CD4-positive, alpha-beta T cell (primary cell): ENCODE results near the gene ERN1. TPM values are rescaled to one million over a fixed set of nuclear protein-coding genes. Genes with fewer than 3 reads are reported as not detected.

Experiments used
- ATAC-seq: fragments of 200-7000 bp; cut with Tn5 transposase; one replicate; pipeline ENCODE4 v1.10.0; 2022; ENCODE audit warnings: mild to moderate bottlenecking; ENCODE audit not compliant: poor library complexity
- CTCF ChIA-PET: fragments of 350-600 bp; sonication (Branson Sonifier 250); formaldehyde crosslinking; loops from one replicate; lab custom pipeline; 2021; ENCODE audit warnings: antibody characterized with exemption, inconsistent platforms; lab: Charles Lee
- POLR2A ChIA-PET: fragments of 350-600 bp; sonication (Branson Sonifier 250); formaldehyde crosslinking; loops from one replicate; lab custom pipeline; 2021; ENCODE audit warnings: antibody characterized with exemption, inconsistent platforms; lab: Charles Lee
- DNase-seq, 14 experiments: peaks; one replicate each; pipeline ENCODE4 v3.0.0-alpha.2; 2013 to 2020; ENCODE audit warnings: mixed read lengths in 2 of 14
- H3K27ac ChIP-seq, 2 donors: one replicate each; pipeline versions ENCODE4 v1.5.1 to v1.7.0; 2013; ENCODE audit warnings: low read length in 2 of 2, low read depth in 1 of 2, mild to moderate bottlenecking in 1 of 2
- H3K27me3 ChIP-seq, 2 experiments: 1 replicate in 1 of 2; 2 replicates in 1 of 2; pipeline versions ENCODE4 v1.6.1 to v1.7.0; 2013; ENCODE audit warnings: low read length in 2 of 2, control low read depth in 1 of 2, mild to moderate bottlenecking in 1 of 2, moderate library complexity in 1 of 2; ENCODE audit not compliant: insufficient read depth in 2 of 2, control insufficient read depth in 1 of 2
- H3K36me3 ChIP-seq: one replicate; pipeline ENCODE4 v1.6.1; 2013; ENCODE audit warnings: low read length, control low read depth; ENCODE audit not compliant: insufficient read depth
- H3K4me1 ChIP-seq: one replicate; pipeline ENCODE4 v1.6.1; 2013; ENCODE audit warnings: low read length, control low read depth; ENCODE audit not compliant: insufficient read depth
- H3K4me3 ChIP-seq: one replicate; pipeline ENCODE4 v1.5.1; 2013; ENCODE audit warnings: mild to moderate bottlenecking, low read length, moderate library complexity
- H3K9me3 ChIP-seq, 2 experiments: 1 replicate in 1 of 2; 2 replicates in 1 of 2; pipeline versions ENCODE4 v1.6.1 to v1.7.0; 2013; ENCODE audit warnings: low read length in 2 of 2, mild to moderate bottlenecking in 2 of 2, control low read depth in 1 of 2, moderate library complexity in 1 of 2; ENCODE audit not compliant: control insufficient read depth in 1 of 2, insufficient read depth in 1 of 2
- H3K27ac Mint-ChIP-seq: one replicate; pipeline ENCODE4 v1.8.0; 2020; ENCODE audit warnings: mixed read lengths
- H3K27me3 Mint-ChIP-seq: one replicate; pipeline ENCODE4 v1.8.0; 2021; ENCODE audit warnings: mixed read lengths
- H3K36me3 Mint-ChIP-seq: one replicate; pipeline ENCODE4 v1.8.0; 2021; ENCODE audit warnings: low read depth, mixed read lengths
- H3K4me1 Mint-ChIP-seq: one replicate; pipeline ENCODE4 v1.8.0; 2021; ENCODE audit warnings: low read depth, mixed read lengths
- H3K4me3 Mint-ChIP-seq: one replicate; pipeline ENCODE4 v1.8.0; 2020; ENCODE audit warnings: mild to moderate bottlenecking, mixed read lengths
- H3K9me3 Mint-ChIP-seq: one replicate; pipeline ENCODE4 v1.8.0; 2020; ENCODE audit warnings: mixed read lengths
- intact Hi-C, 2 experiments: fragments of 100-400 bp; cut with DNase I in 1 of 2; cut with micrococcal nuclease in 1 of 2; formaldehyde crosslinking; loops; one replicate each; pipeline versions ENCODE4 v1.15.1 to v1.9.0; 2023 to 2025; cut with DNase I, micrococcal nuclease
- total RNA-seq, 174 experiments: library from RNA in 2 of 174; stranded (reverse) in 2 of 174; gene quantifications; one replicate each; pipeline ENCODE4 v1.2.3 and lab custom pipeline; 2021 to 2026
- TF ChIP-seq, protein P1 (sequence below): fragments of 200-600 bp; IDR thresholded peaks from one replicate; pipeline ENCODE4 v1.8.0; 2022; ENCODE audit warnings: antibody characterized with exemption, mild to moderate bottlenecking

ERN1 gene
- total RNA-seq, 2 experiments from 2014 or later: 62.7 to 67.8 TPM

DNA sequence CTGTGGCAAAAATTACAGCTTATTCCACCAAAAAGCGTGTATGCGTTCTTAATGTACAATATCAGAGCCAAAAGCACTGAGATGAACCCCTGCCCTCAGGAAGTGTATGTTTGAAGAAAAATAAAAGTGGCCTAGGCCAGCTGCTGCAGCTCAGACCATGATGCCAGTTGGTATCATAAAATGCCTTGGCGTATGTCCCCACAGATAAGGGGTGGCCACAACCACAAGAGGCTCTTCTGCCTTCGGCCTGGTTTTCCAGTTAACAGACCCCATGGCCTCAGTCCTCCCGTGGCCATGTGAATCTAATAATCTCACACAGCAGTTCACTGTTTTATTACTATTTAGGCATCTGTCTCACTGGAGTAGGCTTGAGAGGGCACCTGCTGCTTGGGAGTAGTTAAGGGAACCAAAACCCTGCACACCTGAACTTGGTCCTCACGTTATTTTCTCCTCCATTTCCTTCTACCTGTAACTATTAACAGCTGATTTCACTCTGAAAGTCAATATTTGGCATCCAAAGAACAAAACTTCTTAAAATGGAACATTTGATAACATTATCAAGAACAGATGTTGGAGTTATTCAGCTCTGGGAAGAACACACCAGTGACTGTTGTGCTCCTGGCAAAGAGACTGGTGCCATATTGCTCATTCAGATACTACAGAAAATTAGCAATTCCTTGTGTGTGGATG is 34.8 kb upstream of the ERN1 start:
- no peaks in the 10 kb centered on the region for H3K9me3 ChIP-seq
- H3K9me3 Mint-ChIP-seq: no peaks in the 10 kb centered on the region
- no peaks in the 10 kb centered on the region for H3K4me1 ChIP-seq
- H3K27ac Mint-ChIP-seq: no peak overlapping the region
- H3K27me3 ChIP-seq: no peaks in the 10 kb centered on the region
- DNase-seq (no peak), ATAC-seq (no peak)
- TF ChIP-seq, protein P1, sequence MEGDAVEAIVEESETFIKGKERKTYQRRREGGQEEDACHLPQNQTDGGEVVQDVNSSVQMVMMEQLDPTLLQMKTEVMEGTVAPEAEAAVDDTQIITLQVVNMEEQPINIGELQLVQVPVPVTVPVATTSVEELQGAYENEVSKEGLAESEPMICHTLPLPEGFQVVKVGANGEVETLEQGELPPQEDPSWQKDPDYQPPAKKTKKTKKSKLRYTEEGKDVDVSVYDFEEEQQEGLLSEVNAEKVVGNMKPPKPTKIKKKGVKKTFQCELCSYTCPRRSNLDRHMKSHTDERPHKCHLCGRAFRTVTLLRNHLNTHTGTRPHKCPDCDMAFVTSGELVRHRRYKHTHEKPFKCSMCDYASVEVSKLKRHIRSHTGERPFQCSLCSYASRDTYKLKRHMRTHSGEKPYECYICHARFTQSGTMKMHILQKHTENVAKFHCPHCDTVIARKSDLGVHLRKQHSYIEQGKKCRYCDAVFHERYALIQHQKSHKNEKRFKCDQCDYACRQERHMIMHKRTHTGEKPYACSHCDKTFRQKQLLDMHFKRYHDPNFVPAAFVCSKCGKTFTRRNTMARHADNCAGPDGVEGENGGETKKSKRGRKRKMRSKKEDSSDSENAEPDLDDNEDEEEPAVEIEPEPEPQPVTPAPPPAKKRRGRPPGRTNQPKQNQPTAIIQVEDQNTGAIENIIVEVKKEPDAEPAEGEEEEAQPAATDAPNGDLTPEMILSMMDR: no peak
- POLR2A ChIA-PET: interaction anchor here (1.3 kb wide), 1 partner anchor 19 kb away, joined by 3 read pairs; no protein-coding TSS in a partner anchor
- no peak overlapping the region for H3K4me3 Mint-ChIP-seq
- CTCF ChIA-PET: no interaction called here
- intact Hi-C loops: no loop called here
- peaks cover 44% of the 10 kb centered on the region for H3K36me3 Mint-ChIP-seq
- peaks cover 17% of the 10 kb centered on the region for H3K36me3 ChIP-seq
- no peak overlapping the region for H3K27ac ChIP-seq
- peaks cover 7% of the 10 kb centered on the region for H3K4me1 Mint-ChIP-seq
- no peak overlapping the region for H3K4me3 ChIP-seq
- no peaks in the 10 kb centered on the region for H3K27me3 Mint-ChIP-seq

GRCh38 chr17:64163468-64163867 is 33.5 kb upstream of the ERN1 start:
- intact Hi-C loops: no loop called here
- H3K9me3 Mint-ChIP-seq: no peaks in the 10 kb centered on the region
- H3K27ac Mint-ChIP-seq: no peak overlapping the region
- ChIA-PET POLR2A (interaction anchor here (1.3 kb wide), 1 partner anchor 18 kb away, joined by 3 read pairs; no protein-coding TSS in a partner anchor), CTCF (no interaction called here)
- ATAC-seq: no peak
- H3K36me3 Mint-ChIP-seq: peaks cover 36% of the 10 kb centered on the region
- peaks cover 7% of the 10 kb centered on the region for H3K4me1 Mint-ChIP-seq
- Histone ChIP-seq H3K9me3 (no peaks in the 10 kb centered on the region), H3K27me3 (no peaks in the 10 kb centered on the region), H3K4me1 (no peaks in the 10 kb centered on the region), H3K4me3 (no peak overlapping the region), H3K27ac (no peak overlapping the region), H3K36me3 (peaks cover 17% of the 10 kb centered on the region)
- TF ChIP-seq, protein P1: no peak
- no peak overlapping the region for H3K4me3 Mint-ChIP-seq
- DNase-seq: no peak
- no peaks in the 10 kb centered on the region for H3K27me3 Mint-ChIP-seq

GRCh38 chr17:64162554-64162953 is 32.6 kb upstream of the ERN1 start:
- CTCF ChIA-PET: no interaction called here
- TF ChIP-seq, protein P1: no peak

More at GRCh38 chr17:64162554-64162953, 32.6 kb upstream of the ERN1 start:
- Mint-ChIP-seq H3K27ac (no peak overlapping the region), H3K4me3 (no peak overlapping the region), H3K36me3 (peaks cover 27% of the 10 kb centered on the region), H3K9me3 (no peaks in the 10 kb centered on the region), H3K4me1 (peaks cover 7% of the 10 kb centered on the region), H3K27me3 (no peaks in the 10 kb centered on the region)
- H3K36me3 ChIP-seq: peaks cover 17% of the 10 kb centered on the region
- intact Hi-C loops: no loop called here
- ATAC-seq: no peak
- POLR2A ChIA-PET: interaction anchor here (0.6 to 3.6 kb wide), 2 partner anchors 17 to 233 kb away, joined by 3 to 23 read pairs; no protein-coding TSS in a partner anchor
- H3K4me3 ChIP-seq: no peak overlapping the region
- no peak overlapping the region for H3K27ac ChIP-seq
- H3K4me1 ChIP-seq: no peaks in the 10 kb centered on the region
- H3K27me3 ChIP-seq: no peaks in the 10 kb centered on the region
- no peaks in the 10 kb centered on the region for H3K9me3 ChIP-seq
- no peak for DNase-seq
